Measurements from ENCODE around the gene RC3H2.

GRCh38 chr9:122860319-122861142 is 44.6 kb downstream of the RC3H2 start:
- no peak for TF ChIP-seq POLR2A (IDR thresholded peaks at IDR 0.05; ENCODE audit: low read length)
- no peak for TF ChIP-seq GATA1 (IDR thresholded peaks at IDR 0.05; ENCODE audit: low read depth, low read length)
